Activated effector memory CD4-positive, alpha-beta T cell treated with Interleukin-2 at 50 U/mL for 16 hours (primary cell): ENCODE data around the gene DOK1.

ENCODE experiments used
- DNase-seq: peaks from one replicate; pipeline ENCODE4 v3.0.0-alpha.2; 2020

The DOK1 gene

DNA sequence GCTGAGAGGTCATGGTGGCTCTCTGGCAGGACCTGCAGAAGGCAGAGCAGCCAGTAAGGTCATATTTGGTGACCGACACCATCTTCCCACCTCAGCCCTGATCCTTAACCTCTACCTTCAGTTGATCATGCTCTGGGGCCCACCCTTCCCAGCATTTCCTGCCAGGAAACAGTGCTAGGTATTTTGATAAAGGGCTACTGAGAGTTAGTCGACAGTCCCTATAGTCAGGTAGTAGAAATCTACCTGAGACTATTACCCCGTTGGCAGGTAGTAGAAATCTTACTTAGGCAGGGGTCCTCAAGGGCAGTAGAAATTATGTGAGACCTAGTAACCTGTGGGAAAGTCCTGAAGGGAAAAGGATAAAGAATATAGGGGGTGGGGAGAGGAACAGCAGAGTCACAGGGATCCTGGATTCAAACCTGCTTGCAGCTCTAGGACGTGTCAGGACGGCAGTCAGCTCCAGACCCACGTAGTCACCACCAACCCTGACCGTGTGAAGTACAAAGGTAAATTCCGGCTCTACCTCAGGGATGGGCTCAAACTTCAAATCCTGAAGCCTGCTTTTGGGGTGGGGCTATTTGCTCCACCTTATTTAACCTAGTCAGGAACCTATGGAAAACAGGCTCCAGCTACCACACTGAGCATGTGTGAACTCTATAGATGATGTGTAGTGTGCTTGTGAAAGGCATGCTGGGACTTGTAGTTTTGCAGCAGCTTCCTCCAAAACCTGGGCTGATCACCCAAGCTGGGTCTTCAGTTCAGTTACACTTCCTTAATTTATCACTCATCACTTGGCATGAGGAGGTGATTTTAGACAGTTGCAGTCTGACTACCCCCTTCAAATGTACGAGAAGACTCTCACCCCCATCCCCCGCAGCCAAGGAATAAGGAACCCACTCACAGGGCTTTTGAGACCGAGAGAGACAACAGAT is 28.5 kb upstream of the DOK1 start, which contains the start of gene DQX1:
DQX1 (minus strand) TSS at position 515 of the 932 bp plus-strand sequence; CDS start at position 13, 502 bp downstream.
- no peak for DNase-seq

DNA sequence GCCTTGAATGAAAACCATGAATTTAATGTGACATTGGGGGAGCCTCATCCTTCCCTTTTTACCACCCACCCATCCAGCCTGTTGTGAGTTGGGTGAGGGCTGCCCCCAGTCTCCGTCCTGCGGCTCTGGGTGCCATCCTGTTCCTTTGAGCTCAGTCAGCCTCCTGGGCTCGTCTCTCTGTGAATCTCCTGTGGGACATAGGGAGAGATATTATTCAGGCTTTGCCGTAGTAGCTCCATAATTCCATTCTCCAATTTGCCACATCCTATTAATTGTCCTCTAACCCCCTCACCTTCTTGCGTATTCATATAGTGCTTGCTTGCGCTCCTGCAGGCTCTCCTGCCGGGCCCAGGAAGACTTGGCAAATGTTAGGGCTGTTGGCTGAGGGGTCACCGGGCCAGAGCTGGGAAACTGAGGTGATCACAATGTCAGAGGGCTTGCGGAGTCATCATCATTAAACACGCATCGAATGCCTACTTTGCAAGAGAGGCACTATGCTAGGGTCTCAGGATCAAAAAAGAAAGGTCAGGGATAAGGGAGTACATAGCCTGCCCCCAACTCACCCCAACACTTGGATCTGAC is 27.8 kb upstream of the DOK1 start:
- no peak for DNase-seq

DNA sequence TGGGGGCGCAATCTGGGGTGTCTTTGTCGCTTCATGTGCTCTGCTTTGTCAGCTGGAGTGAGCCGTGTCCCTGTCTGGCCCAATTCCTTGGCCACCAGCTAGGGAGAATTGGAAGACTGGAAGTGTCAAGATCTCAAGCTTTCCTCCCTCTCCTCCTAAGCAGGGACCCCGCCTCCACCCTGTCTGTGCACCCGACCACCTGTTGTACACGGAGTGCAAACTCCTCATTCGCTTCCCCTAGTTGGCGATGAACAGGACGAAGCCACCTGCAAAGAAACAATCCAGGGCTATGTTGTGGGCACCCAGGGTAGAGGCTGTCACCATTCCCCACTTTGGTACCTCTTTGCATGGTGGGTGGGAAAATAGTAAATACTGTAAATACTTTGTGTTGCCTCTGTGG is 26.8 kb upstream of the DOK1 start:
- DNase-seq = no peak

DNA sequence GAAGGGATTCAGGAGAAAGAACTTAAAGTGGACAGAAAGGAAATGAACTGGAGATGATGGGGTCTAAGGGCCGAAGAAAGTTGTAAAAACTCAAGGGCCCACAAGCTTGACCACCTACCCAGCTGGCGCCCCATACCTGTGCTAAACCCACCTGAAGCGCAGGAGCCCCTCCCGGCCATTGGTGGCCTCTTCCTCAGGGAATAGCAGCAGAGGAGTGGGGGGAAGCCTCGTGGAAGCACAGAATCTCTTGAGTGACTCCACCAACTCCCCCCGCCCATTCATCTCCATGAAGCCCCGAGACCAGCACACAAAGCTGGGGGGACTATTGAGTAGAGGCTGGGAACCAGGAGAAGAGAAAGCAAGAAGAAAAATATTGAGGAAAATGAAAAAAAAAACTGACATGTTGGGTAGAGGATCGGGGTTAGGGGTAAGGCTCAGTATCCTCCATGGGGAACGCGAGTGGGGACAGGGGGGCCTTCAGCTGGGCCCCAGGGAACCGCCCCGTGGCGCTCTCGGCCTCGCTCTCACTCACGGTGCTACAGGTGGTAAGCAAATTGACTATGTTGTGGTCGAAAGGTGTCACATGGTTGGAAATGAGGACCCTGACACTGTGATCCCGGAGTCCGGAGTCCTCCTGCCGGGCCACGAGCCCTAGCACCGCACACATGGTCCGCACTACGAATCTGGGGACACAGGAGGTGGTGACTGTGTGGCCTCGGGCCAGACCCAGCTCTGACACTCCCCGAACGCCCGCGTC is 25.7 kb upstream of the DOK1 start:
- DNase-seq = no peak

DNA sequence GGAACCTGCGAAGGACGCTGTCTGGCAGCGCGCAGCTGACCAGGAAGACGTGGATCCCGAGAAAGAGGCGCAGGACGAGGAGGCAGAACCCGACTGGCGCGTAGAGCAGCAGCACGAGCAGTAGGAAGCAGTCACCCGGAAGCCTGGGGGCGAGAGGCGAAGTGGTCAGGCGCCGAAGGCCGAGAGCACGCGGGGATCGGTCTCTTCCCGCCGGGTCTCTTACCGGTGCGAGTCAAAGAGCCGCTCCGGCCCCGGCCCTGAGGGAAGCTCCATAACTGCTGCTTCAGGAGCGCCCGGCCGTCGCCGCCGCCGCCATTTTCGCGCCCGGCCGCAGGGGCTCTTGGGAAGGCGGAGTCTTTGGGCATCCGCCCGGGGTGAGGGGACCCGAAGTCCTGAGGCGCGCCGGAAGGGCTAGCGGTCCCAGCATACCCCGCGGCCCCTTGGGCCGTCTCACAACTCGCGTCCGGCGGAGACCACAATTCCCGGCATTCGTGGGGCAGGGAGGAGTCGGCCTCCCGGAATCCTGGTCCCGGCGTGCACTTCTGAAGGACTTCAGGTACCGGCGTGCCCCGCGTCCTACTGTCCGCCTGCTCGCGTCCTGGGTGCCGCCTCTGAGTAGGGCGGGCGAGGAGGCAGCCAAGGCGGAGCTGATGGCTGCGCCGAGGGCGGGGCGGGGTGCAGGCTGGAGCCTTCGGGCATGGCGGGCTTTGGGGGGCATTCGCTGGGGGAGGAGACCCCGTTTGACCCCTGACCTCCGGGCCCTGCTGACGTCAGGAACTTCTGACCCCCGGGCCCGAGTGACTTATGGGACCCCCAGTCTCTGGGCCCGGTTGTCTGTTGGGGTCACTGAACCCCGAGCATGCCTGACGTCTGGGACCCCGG is 24.9 kb upstream of the DOK1 start, which contains the start of the genes AUP1 and HTRA2:
AUP1 (minus strand) TSS at position 350 of the 882 bp plus-strand sequence; CDS start at position 273, 77 bp downstream.
HTRA2 (plus strand) TSS at position 577 of the 882 bp plus-strand sequence; CDS start at position 651, 74 bp downstream.
- DNase-seq = peak; percentile 83

DNA sequence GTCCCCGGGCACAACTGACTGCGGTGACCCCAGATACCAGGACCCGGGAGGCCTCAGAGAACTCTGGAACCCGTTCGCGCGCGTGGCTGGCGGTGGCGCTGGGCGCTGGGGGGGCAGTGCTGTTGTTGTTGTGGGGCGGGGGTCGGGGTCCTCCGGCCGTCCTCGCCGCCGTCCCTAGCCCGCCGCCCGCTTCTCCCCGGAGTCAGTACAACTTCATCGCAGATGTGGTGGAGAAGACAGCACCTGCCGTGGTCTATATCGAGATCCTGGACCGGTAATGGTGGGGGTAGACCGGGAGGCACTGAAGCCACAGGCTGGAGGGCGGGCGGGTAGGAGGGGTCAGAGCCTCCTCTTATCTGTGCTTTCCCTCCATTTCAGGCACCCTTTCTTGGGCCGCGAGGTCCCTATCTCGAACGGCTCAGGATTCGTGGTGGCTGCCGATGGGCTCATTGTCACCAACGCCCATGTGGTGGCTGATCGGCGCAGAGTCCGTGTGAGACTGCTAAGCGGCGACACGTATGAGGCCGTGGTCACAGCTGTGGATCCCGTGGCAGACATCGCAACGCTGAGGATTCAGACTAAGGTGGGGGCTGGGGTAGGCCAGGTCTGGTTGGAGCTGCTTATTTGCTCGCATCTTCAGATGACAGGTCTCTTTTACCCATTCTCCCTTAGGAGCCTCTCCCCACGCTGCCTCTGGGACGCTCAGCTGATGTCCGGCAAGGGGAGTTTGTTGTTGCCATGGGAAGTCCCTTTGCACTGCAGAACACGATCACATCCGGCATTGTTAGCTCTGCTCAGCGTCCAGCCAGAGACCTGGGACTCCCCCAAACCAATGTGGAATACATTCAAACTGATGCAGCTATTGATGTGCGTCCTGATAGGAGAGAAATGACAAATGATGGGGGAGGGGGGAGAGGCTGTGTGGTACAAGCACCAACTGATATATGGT is 24.0 kb upstream of the DOK1 start:
- peak; percentile 29 for DNase-seq

DNA sequence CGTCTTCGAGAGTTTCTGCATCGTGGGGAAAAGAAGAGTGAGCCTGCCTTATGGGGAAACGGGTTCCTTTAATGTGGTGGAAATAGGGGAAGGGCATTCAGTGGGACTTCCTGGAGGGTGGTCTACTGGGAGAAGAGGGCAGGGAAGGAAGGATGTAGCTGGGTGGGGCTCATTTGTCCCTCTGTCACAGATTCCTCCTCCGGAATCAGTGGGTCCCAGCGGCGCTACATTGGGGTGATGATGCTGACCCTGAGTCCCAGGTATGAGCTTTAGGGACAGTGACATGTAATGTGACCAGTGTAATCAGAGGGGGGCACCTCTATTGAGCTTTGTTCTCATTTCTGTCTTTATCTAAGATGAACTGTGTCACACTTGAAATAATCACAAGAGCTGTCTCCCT is 22.9 kb upstream of the DOK1 start:
- DNase-seq = no peak

DNA sequence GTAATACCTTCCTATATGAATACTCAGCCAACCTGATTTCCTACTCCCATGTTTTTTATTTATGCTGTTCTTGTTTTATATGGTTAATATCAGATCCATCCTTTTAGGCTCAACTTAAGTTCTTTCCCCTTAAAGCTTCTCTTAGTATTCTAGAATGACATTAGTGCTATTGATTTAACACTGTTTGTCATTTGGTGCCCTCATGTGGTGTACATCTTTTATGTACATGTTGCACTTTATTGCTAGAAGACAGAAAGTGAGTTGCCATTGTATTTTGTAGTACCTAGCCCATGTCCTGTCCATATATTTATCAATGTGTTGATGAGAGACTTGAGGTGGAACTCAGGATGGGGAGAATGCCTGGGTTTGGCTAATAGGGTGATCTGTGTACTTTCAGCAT is 22.3 kb upstream of the DOK1 start:
- DNase-seq = no peak

DNA sequence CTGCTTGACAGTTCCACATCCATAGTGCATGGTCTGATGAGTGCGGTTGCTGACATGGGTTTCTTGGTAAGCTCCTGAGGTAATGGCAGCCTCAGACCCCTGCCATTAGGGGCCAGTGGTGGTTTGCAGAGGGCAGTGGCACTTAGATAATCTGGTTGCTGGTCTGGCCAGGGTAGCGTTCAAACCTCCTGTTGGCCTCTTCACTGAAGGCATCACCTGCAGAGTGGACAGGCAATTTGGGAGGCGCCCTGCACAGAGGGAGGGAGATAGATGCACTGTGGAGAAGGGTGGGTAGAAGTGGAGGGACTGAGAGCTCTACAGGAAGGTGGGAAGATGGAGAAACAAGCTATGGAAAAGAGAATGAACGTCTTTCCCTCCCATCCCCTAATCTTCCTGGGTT is 21.1 kb upstream of the DOK1 start:
- no peak for DNase-seq

DNA sequence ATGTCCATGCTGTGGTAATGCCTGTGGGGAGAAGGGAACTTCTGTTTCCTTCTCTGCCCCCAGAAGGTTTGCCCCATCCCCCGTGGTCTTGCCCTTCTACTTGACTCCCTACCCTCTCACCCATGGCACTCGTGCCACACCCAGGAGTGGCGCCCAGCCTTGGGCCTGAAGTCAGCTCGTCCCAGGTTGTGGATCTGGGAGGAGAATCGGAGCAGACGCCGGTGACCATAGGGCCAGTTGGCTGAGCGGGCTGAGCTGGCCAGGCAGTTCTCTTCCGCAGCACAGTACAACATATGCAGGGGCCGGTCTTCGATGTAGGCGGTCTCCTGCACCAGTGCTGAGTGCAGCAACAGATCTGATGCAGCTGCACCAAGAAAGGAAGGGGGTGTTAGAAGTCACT is 20.1 kb upstream of the DOK1 start:
- no peak for DNase-seq

DNA sequence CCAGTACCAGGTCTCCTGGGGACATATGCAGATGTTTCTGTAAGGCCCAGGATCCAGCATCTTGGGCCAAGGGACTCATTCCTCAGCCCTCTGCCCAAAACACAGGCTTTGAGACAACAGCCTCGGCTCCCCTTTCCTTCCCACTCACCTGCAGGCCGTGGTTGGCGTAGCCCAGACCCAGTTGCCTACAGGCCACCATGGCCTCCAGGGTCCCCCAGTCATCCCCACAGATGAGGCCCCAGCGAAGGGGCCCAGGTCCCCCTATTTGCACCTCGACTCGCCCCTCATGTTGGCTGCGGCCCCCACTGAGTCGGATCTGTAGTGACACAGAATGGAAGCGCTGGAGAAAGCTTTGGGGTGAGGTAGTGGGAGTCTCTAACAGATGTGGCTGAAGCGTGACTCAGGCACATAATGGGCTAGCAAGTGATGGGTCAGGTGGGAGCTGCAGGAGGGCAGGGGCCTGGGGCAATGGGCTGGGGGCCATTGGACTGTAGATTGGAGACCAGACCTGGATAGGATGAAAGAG is 19.0 kb upstream of the DOK1 start:
- DNase-seq = no peak

DNA sequence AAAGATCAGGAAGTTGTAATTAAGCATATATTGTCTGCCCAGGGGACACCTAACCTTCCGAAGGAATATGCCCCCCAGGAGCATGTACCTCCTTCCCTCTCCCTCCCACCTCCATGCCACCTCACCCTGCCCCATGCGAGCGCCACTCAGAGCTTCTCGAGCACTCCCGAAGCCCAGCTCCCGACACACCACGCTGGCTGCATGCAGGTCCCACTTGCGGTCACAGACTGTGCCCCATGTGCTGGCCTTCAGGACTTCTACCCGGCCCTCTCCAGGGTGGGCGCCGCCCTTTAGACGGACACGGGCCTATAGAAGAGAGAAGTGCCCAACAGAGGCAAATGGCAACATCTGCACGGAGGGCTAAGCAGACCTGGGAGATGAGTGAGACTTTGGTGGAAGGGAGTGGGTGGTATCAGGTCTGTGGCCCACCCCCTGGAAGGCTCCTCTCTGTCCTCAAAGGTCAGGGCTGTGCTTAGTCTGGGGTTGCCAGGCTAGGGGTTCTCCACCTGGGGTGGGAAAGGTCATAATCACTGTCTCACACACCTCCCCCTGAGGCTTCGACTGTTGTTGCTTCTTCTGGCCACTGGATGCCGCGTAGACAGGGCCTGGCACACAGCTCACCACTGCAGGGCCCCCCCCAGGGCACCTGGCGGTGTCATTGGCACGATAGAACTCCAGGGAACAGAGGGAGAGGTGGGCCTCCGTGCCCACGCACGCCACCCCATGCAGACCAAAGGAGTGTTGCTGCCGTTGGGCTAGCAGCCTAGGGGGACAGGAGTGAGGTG is 18.2 kb upstream of the DOK1 start:
- no peak for DNase-seq

DNA sequence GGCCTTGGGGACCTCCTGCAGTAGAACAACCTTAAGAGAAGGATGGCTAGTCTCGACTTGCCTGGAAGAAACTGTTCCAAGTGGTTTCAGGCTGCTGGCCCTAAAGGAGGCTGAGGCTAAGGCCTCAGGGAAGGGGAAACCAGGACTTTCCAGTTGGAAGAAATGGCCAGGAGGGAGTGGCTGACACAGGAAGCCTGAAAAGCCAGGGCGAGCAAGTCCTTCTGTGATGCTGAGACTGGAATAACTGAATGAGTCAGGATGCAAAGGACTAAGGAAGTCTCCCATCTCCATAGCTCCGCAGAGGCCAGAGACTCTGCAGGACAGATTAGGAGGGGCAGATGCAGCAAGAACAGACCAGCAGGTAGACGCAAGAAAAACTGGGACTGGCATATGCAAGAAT is 17.4 kb upstream of the DOK1 start:
- DNase-seq = no peak

DNA sequence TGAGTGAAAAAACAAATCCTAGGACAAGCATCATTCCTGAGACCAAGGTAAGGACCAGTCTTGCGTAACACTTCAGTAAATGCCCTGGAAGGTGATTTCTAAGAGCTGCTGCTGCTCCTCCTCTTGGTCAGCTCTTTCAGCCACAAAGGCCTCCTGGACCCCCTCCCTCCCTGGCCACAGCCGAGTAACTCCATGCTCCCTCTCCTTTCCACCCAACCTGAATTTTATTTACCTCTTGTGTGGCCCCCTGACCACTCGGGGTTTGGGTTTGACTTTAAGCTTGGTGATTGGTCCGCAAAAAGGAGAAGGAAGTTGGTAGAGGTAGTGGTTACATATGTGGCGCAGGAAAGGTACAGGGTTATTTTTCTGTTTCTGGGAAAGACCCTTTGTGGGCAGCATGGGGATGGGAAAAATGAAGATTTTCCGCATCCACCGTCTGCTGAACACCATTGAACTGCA is 15.6 kb upstream of the DOK1 start:
- DNase-seq = no peak

DNA sequence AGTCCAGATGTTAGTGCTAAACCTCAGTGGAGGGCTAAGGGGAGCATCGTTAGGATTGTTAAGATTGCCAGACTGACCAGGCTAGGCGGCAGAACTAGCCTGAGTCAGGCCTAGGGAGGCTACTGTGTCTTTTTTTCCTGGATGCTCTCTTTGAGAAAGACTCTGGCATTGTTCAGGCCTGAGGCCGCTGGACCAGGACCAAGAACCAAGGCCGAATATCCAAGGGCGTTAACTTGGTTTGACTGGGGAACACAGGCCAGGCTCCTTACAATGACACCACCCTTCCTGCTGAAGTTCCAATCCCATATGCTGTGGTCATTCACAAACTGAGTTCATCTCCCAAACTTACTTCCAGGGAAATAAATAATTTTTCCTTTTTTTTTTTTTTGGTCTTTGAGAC is 14.2 kb upstream of the DOK1 start:
- DNase-seq = no peak

DNA sequence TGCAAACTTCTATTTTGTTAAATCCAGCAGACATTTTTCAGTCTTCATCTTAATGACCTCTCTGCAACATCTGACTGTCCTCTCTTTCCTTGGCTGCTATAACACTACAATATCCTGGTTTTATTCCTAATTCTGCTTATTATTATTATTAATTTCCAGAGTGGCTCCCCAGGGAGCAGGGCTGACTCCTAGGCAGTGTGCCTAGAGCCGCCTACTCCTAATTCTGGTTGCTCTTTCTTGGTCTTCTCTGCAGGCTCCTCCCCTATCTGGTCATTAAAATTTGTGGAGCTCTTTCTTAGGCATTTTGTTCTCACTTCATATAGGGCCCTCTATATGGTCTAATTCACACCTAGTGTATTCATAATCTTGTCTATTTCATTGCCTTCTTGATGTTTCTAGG is 11.5 kb upstream of the DOK1 start:
- no peak for DNase-seq

DNA sequence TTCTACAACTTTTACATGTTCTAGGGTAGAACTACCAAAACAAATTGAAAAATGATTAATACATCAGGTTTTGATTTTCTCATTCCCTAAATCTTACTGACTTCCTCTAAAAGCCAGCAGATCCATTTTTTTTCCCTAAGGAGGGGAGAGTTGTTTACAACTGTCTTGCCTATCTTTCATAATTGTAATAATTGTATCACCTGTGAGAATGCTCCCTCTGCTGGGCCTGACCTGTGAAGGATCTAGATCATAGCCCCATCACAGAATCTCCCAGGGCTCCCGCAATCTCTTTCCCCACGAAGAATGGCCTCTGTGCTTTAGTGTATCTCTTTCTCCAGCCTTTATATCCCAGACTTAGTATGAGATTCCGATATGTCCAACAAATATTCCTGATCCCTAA is 9.9 kb upstream of the DOK1 start:
- DNase-seq = no peak

DNA sequence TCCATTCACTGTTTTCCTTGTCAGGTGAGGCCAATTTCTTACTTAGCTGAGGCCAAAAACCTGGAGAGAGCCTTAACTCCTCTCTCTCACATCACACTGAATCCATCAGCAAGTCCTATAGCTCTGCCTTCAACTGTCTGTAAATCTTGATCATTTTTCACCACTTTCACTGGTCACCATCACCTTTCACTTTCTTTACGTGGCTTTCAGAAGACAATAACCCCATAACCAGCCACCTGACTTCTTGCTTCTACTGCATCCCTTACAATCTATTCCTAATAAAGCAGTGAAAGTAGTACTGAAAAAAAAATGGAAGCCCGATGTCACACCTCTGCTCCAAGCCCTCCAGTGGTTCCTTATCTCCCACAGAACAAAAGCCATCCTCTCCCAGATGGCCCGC is 8.5 kb upstream of the DOK1 start:
- no peak for DNase-seq

DNA sequence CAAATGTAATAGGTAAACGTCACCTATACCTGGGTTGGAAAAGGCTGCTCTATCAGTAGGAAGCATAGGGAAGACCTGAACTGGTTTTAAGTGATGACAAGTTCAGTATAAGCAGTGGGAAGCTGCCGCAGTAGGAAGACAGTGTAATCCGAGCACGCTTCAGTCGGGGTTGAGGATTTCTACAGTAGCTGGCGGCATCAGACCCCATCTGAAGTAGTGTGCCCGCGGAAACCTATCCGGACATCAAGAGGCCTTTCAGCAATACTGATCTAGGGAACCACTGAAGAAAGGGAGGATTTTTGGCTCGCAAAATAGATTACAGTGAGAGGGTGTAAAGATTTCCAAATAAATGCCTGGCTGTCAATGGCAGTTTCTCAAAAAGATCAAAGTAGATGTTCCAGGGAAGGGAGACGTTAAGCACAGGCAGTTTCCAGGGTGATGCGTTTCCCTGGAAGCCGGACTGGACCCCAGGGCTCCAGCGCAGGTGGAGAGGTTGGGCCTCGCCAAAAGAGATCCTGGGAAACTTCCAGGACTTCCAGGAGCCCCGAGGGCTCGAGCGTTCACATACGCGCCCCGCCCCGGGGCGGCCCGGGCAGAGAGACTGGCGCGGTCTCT is 6.1 kb upstream of the DOK1 start:
- DNase-seq = no peak
